ENCODE measurements around the gene POPDC3.

Gene POPDC3

GRCh38 chr6:105196076-105196475 is 16.3 kb upstream of the POPDC3 start:
- Histone ChIP-seq H3K27ac (ENCODE audit: low read length) (no peak overlapping the region), H3K36me3 (ENCODE audit: insufficient read depth, low read length) (no peaks in the 10 kb centered on the region), H3K79me2 (ENCODE audit: insufficient read depth, low read length) (no peaks in the 10 kb centered on the region), H3K4me1 (ENCODE audit: insufficient read depth, low read length) (no peaks in the 10 kb centered on the region), H3K9me3 (ENCODE audit: insufficient read depth, low read length, severe bottlenecking) (no peaks in the 10 kb centered on the region), H4K20me1 (ENCODE audit: insufficient read depth, low read length) (no peaks in the 10 kb centered on the region), H3K27me3 (ENCODE audit: insufficient read depth, low read length, poor library complexity) (no peaks in the 10 kb centered on the region), H3K9ac (ENCODE audit: low read depth, low read length) (no peak overlapping the region), H3K4me2 (ENCODE audit: insufficient read depth, low read length) (no peak overlapping the region), H2AFZ (ENCODE audit: low read depth, low read length) (no peak overlapping the region), H3K4me3 (ENCODE audit: low read depth in 1 of 2, low read length in 2 of 2) (no peak overlapping the region)
- TF ChIP-seq CTCF (IDR thresholded peaks at IDR 0.05; ENCODE audit: borderline replicate concordance, extremely low read depth, low read length, poor library complexity, severe bottlenecking) (no peak), EZH2 (IDR thresholded peaks at IDR 0.05; ENCODE audit: borderline replicate concordance, low read depth, low read length, severe bottlenecking) (no peak)
- DNase-seq (no peak), ATAC-seq (ENCODE audit: insufficient read depth, low read depth) (no peak)

DNA sequence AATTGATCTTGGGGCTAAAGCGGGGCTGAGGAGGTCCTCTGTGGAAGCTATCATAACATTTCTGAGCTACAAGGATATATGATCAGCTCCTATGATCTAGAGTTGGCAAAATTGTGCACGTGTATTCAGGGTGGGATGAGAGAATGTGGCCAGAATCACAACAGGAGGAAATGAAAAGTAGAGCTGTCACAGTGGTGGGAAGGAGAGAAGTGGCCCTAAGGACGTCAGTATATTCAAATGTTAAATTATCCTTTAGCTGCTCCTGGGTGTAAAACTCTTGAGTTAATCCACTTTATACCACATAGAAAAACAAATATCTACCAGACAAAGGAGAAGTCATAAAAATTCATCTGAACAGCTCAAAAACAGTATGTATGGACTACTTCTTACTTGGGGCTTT is 14.8 kb upstream of the POPDC3 start:
- DNase-seq, result no peak
- Histone ChIP-seq H3K9me3 (ENCODE audit: insufficient read depth, low read length, severe bottlenecking) (no peaks in the 10 kb centered on the region), H2AFZ (ENCODE audit: low read depth, low read length) (no peak overlapping the region), H4K20me1 (ENCODE audit: insufficient read depth, low read length) (no peaks in the 10 kb centered on the region), H3K27ac (ENCODE audit: low read length) (no peak overlapping the region), H3K4me3 (ENCODE audit: low read depth in 1 of 2, low read length in 2 of 2) (no peak overlapping the region), H3K27me3 (ENCODE audit: insufficient read depth, low read length, poor library complexity) (no peaks in the 10 kb centered on the region), H3K4me1 (ENCODE audit: insufficient read depth, low read length) (no peaks in the 10 kb centered on the region), H3K79me2 (ENCODE audit: insufficient read depth, low read length) (no peaks in the 10 kb centered on the region), H3K9ac (ENCODE audit: low read depth, low read length) (no peak overlapping the region), H3K36me3 (ENCODE audit: insufficient read depth, low read length) (no peaks in the 10 kb centered on the region), H3K4me2 (ENCODE audit: insufficient read depth, low read length) (no peak overlapping the region)
- TF ChIP-seq EZH2 (IDR thresholded peaks at IDR 0.05; ENCODE audit: borderline replicate concordance, low read depth, low read length, severe bottlenecking) (no peak), CTCF (IDR thresholded peaks at IDR 0.05; ENCODE audit: borderline replicate concordance, extremely low read depth, low read length, poor library complexity, severe bottlenecking) (no peak)
- no peak for ATAC-seq (ENCODE audit: insufficient read depth, low read depth)

GRCh38 chr6:105194106-105194505 is 14.3 kb upstream of the POPDC3 start:
- Histone ChIP-seq H3K36me3 (ENCODE audit: insufficient read depth, low read length) (no peaks in the 10 kb centered on the region), H2AFZ (ENCODE audit: low read depth, low read length) (no peak overlapping the region), H3K9me3 (ENCODE audit: insufficient read depth, low read length, severe bottlenecking) (no peaks in the 10 kb centered on the region), H3K4me1 (ENCODE audit: insufficient read depth, low read length) (no peaks in the 10 kb centered on the region), H4K20me1 (ENCODE audit: insufficient read depth, low read length) (no peaks in the 10 kb centered on the region), H3K9ac (ENCODE audit: low read depth, low read length) (no peak overlapping the region), H3K27ac (ENCODE audit: low read length) (no peak overlapping the region), H3K4me3 (ENCODE audit: low read depth in 1 of 2, low read length in 2 of 2) (no peak overlapping the region), H3K27me3 (ENCODE audit: insufficient read depth, low read length, poor library complexity) (no peaks in the 10 kb centered on the region), H3K79me2 (ENCODE audit: insufficient read depth, low read length) (no peaks in the 10 kb centered on the region), H3K4me2 (ENCODE audit: insufficient read depth, low read length) (no peak overlapping the region)
- DNase-seq (no peak), ATAC-seq (ENCODE audit: insufficient read depth, low read depth) (no peak)
- TF ChIP-seq EZH2 (IDR thresholded peaks at IDR 0.05; ENCODE audit: borderline replicate concordance, low read depth, low read length, severe bottlenecking) (no peak), CTCF (IDR thresholded peaks at IDR 0.05; ENCODE audit: borderline replicate concordance, extremely low read depth, low read length, poor library complexity, severe bottlenecking) (no peak)

- Histone ChIP-seq H3K9ac (ENCODE audit: low read depth, low read length) (no peak overlapping the region), H3K27me3 (ENCODE audit: insufficient read depth, low read length, poor library complexity) (no peaks in the 10 kb centered on the region), H3K4me3 (ENCODE audit: low read depth in 1 of 2, low read length in 2 of 2) (no peak overlapping the region), H3K79me2 (ENCODE audit: insufficient read depth, low read length) (no peaks in the 10 kb centered on the region), H3K4me2 (ENCODE audit: insufficient read depth, low read length) (no peak overlapping the region), H2AFZ (ENCODE audit: low read depth, low read length) (no peak overlapping the region), H3K9me3 (ENCODE audit: insufficient read depth, low read length, severe bottlenecking) (no peaks in the 10 kb centered on the region), H3K36me3 (ENCODE audit: insufficient read depth, low read length) (no peaks in the 10 kb centered on the region), H4K20me1 (ENCODE audit: insufficient read depth, low read length) (no peaks in the 10 kb centered on the region), H3K27ac (ENCODE audit: low read length) (no peak overlapping the region), H3K4me1 (ENCODE audit: insufficient read depth, low read length) (no peaks in the 10 kb centered on the region)
- no peak for DNase-seq
- ATAC-seq (ENCODE audit: insufficient read depth, low read depth), result no peak
- no peak for TF ChIP-seq EZH2 (IDR thresholded peaks at IDR 0.05; ENCODE audit: borderline replicate concordance, low read depth, low read length, severe bottlenecking)
- no peak for TF ChIP-seq CTCF (IDR thresholded peaks at IDR 0.05; ENCODE audit: borderline replicate concordance, extremely low read depth, low read length, poor library complexity, severe bottlenecking)
Observed at GRCh38 chr6:105193647-105194046, 13.8 kb upstream of the POPDC3 start.
